Trophoblast cell (in vitro differentiated cells and primary cell): ENCODE data around the gene EYS.

ENCODE experiments used
- DNase-seq, 2 donors: peaks; one replicate each; pipeline ENCODE4 v3.0.0-alpha.2; 2016
- H2AFZ ChIP-seq: 2 replicates; pipeline ENCODE4 v1.6.1; 2013; ENCODE audit warnings: low read length, moderate library complexity, mild to moderate bottlenecking; ENCODE audit not compliant: insufficient read depth, poor library complexity
- H2AK5ac ChIP-seq: 2 replicates; pipeline ENCODE4 v1.6.1; 2013; ENCODE audit warnings: mild to moderate bottlenecking, low read length
- H2BK120ac ChIP-seq: 2 replicates; pipeline ENCODE4 v1.6.1; 2013; ENCODE audit warnings: low read length, mild to moderate bottlenecking, moderate library complexity; ENCODE audit not compliant: insufficient read depth, poor library complexity
- H2BK12ac ChIP-seq: 2 replicates; pipeline ENCODE4 v1.6.1; 2013; ENCODE audit warnings: mild to moderate bottlenecking, low read length, moderate library complexity
- H2BK5ac ChIP-seq: 2 replicates; pipeline ENCODE4 v1.6.1; 2013; ENCODE audit warnings: low read length, low read depth, moderate library complexity, mild to moderate bottlenecking; ENCODE audit not compliant: poor library complexity
- H3K14ac ChIP-seq: 2 replicates; pipeline ENCODE4 v1.6.1; 2013; ENCODE audit warnings: mild to moderate bottlenecking, low read length
- H3K18ac ChIP-seq: 2 replicates; pipeline ENCODE4 v1.6.1; 2013; ENCODE audit warnings: mild to moderate bottlenecking, low read length
- H3K23ac ChIP-seq: 2 replicates; pipeline ENCODE4 v1.6.1; 2013; ENCODE audit warnings: low read length
- H3K27ac ChIP-seq: 2 replicates; pipeline ENCODE4 v1.5.1; 2013; ENCODE audit warnings: low read depth, mild to moderate bottlenecking, inconsistent platforms, low read length, moderate library complexity
- H3K27me3 ChIP-seq: 2 replicates; pipeline ENCODE4 v1.6.1; 2013; ENCODE audit warnings: inconsistent platforms, mild to moderate bottlenecking, low read length, moderate library complexity; ENCODE audit not compliant: insufficient read depth
- H3K36me3 ChIP-seq, 2 experiments: 1 replicate in 1 of 2; 2 replicates in 1 of 2; pipeline ENCODE4 v1.6.1; 2013; ENCODE audit warnings: low read length in 2 of 2, mild to moderate bottlenecking in 2 of 2, moderate library complexity in 1 of 2; ENCODE audit not compliant: insufficient read depth in 2 of 2, control insufficient read depth in 1 of 2
- H3K4ac ChIP-seq: 2 replicates; pipeline ENCODE4 v1.6.1; 2013; ENCODE audit warnings: low read depth, mild to moderate bottlenecking, low read length, moderate library complexity
- H3K4me1 ChIP-seq, 2 experiments: 1 replicate in 1 of 2; 2 replicates in 1 of 2; pipeline ENCODE4 v1.6.1; 2013; ENCODE audit warnings: low read length in 2 of 2, mild to moderate bottlenecking in 2 of 2, moderate library complexity in 1 of 2; ENCODE audit not compliant: insufficient read depth in 2 of 2, control insufficient read depth in 1 of 2
- H3K4me2 ChIP-seq: 2 replicates; pipeline ENCODE4 v1.6.1; 2013; ENCODE audit warnings: inconsistent platforms, mild to moderate bottlenecking, low read length, moderate library complexity
- H3K4me3 ChIP-seq: 2 replicates; pipeline ENCODE4 v1.5.1; 2013; ENCODE audit warnings: mild to moderate bottlenecking, low read depth, low read length, inconsistent platforms
- H3K79me1 ChIP-seq: one replicate; pipeline ENCODE4 v1.6.1; 2013; ENCODE audit warnings: low read length
- H3K79me2 ChIP-seq: 2 replicates; pipeline ENCODE4 v1.6.1; 2013; ENCODE audit warnings: low read length, mild to moderate bottlenecking; ENCODE audit not compliant: control insufficient read depth, insufficient read depth, poor library complexity
- H3K9ac ChIP-seq: 2 replicates; pipeline ENCODE4 v1.6.1; 2013; ENCODE audit warnings: mild to moderate bottlenecking, low read length
- H3K9me3 ChIP-seq: 2 replicates; pipeline ENCODE4 v1.6.1; 2013; ENCODE audit warnings: low read depth, mild to moderate bottlenecking, control low read depth, inconsistent platforms, low read length; ENCODE audit not compliant: insufficient read depth
- H4K12ac ChIP-seq: 2 replicates; pipeline ENCODE4 v1.6.1; 2013; ENCODE audit warnings: low read depth, mild to moderate bottlenecking, low read length, moderate library complexity
- H4K8ac ChIP-seq: 2 replicates; pipeline ENCODE4 v1.6.1; 2013; ENCODE audit warnings: low read depth, mild to moderate bottlenecking, low read length, moderate library complexity
- H4K91ac ChIP-seq: one replicate; pipeline ENCODE4 v1.6.1; 2013; ENCODE audit warnings: low read depth, mild to moderate bottlenecking, low read length, moderate library complexity
- WGBS: extraction: QIAGEN DNeasy Blood & Tissue Kit; methylation state at CpG from one replicate; pipeline ENCODE4 v1.1.7; 2013; ENCODE audit warnings: missing lambda C conversion rate; ENCODE audit not compliant: insufficient read length, insufficient coverage; ENCODE audit errors: extremely low coverage; 5-methylcytosine and 5-hydroxymethylcytosine counted together

Gene EYS

DNA sequence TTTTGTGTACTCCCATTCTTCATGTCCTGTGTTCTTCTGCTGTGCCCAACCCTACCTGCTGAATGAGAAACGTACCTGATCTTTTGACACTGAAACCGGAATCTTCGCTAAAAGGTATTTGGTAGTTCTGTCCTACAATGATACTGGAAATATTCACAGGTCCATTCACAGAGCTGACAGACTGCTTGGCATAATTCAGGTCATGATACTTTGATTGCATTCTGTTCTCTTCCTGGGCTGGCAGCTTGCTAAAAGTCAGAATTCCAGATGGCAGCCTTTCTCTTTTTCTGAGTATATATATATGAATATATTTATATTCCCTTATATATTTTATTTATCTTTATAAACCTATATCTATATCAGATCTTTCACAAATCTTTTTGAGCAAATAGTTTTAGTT is 1696.4 kb downstream of the EYS start:
- H2BK12ac ChIP-seq = no peak overlapping the region
- H2AK5ac ChIP-seq = no peak overlapping the region
- peaks cover 2% of the 10 kb centered on the region for H3K9me3 ChIP-seq
- H3K36me3 ChIP-seq = no peaks in the 10 kb centered on the region
- no peak overlapping the region for H3K4me3 ChIP-seq
- no peak overlapping the region for H3K18ac ChIP-seq
- WGBS = no CpG with 5 or more reads among the region's 3 CpGs
- no peak overlapping the region for H3K27ac ChIP-seq
- no peak overlapping the region for H3K4ac ChIP-seq
- H3K79me2 ChIP-seq = no peaks in the 10 kb centered on the region
- H3K14ac ChIP-seq = no peak overlapping the region
- no peak overlapping the region for H2BK120ac ChIP-seq
- no peak overlapping the region for H3K9ac ChIP-seq
- DNase-seq = peak in 1 of 2 donors; percentile 30
- H3K23ac ChIP-seq = no peak overlapping the region
- H3K27me3 ChIP-seq = no peaks in the 10 kb centered on the region
- no peak overlapping the region for H2AFZ ChIP-seq
- no peak overlapping the region for H4K8ac ChIP-seq
- H4K91ac ChIP-seq = no peak overlapping the region
- no peaks in the 10 kb centered on the region for H3K79me1 ChIP-seq
- H2BK5ac ChIP-seq = no peak overlapping the region
- no peaks in the 10 kb centered on the region for H3K4me1 ChIP-seq
- H3K4me2 ChIP-seq = no peak overlapping the region
- H4K12ac ChIP-seq = no peak overlapping the region

DNA sequence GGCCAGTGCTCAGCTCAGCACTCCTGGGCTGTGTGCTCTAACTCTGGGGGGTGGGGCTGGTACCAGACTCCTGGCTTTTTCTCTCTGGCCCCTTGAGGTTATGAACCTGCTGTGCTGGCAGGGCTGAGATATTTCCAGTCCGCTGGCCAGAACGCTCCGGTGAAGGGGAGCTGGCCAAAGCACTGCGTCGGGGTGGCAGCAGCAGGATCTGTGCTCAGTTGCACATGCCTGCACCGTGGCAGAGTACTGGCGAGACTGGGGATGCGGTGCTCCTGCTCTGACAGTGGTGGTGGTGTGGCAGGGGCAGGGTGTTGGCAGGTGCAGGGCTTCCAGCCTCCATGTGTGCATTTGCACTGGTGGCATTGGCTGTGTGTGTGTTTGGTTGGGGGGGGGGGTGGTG is 1697.0 kb downstream of the EYS start:
- no peak overlapping the region for H4K8ac ChIP-seq
- H3K4me1 ChIP-seq = no peaks in the 10 kb centered on the region
- no peak overlapping the region for H2BK120ac ChIP-seq
- H4K12ac ChIP-seq = no peak overlapping the region
- no peak overlapping the region for H2AFZ ChIP-seq
- H3K36me3 ChIP-seq = no peaks in the 10 kb centered on the region
- no peak overlapping the region for H3K9ac ChIP-seq
- H4K91ac ChIP-seq = no peak overlapping the region
- no peaks in the 10 kb centered on the region for H3K27me3 ChIP-seq
- H3K27ac ChIP-seq = no peak overlapping the region
- no peak overlapping the region for H3K4me2 ChIP-seq
- no peaks in the 10 kb centered on the region for H3K79me2 ChIP-seq
- H3K14ac ChIP-seq = no peak overlapping the region
- H3K23ac ChIP-seq = no peak overlapping the region
- no peak overlapping the region for H2BK5ac ChIP-seq
- DNase-seq = no peak
- H3K18ac ChIP-seq = no peak overlapping the region
- no peaks in the 10 kb centered on the region for H3K79me1 ChIP-seq
- no peak overlapping the region for H2AK5ac ChIP-seq
- H2BK12ac ChIP-seq = no peak overlapping the region
- H3K4me3 ChIP-seq = no peak overlapping the region
- peaks cover 2% of the 10 kb centered on the region for H3K9me3 ChIP-seq
- WGBS = no CpG with 5 or more reads among the region's 8 CpGs
- no peak overlapping the region for H3K4ac ChIP-seq

DNA sequence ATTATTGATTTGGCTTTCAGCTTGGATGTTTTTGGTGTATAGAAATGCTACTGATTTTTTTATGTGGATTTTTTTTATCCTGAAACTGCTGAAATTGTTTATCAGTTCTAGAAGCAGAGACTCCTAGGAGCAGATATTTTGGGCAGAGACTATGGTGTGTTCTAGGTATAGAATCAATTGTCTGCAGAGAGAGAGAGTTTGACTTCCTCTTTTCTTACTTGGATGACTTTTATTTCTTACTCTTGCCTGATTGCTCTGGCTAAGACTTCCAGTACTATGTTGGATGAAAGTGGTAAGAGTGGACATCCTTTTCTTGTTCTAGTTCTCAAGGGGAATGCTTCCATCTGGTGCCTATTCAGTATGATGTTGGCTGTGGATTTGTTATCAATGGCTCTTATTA is 1700.8 kb downstream of the EYS start:
- H3K4me1 ChIP-seq = no peaks in the 10 kb centered on the region
- no peak overlapping the region for H2BK5ac ChIP-seq
- no peak overlapping the region for H3K27ac ChIP-seq
- H3K9me3 ChIP-seq = peaks cover 2% of the 10 kb centered on the region
- H2AK5ac ChIP-seq = no peak overlapping the region
- no peak overlapping the region for H2BK12ac ChIP-seq
- H3K4ac ChIP-seq = no peak overlapping the region
- H4K12ac ChIP-seq = no peak overlapping the region
- no peaks in the 10 kb centered on the region for H3K79me1 ChIP-seq
- no peaks in the 10 kb centered on the region for H3K27me3 ChIP-seq
- H4K91ac ChIP-seq = no peak overlapping the region
- H3K23ac ChIP-seq = no peak overlapping the region
- no peak overlapping the region for H3K9ac ChIP-seq
- no peaks in the 10 kb centered on the region for H3K36me3 ChIP-seq
- H3K18ac ChIP-seq = no peak overlapping the region
- no peak overlapping the region for H3K14ac ChIP-seq
- no peak overlapping the region for H4K8ac ChIP-seq
- H3K79me2 ChIP-seq = no peaks in the 10 kb centered on the region
- H2AFZ ChIP-seq = no peak overlapping the region
- no peak overlapping the region for H2BK120ac ChIP-seq
- H3K4me3 ChIP-seq = no peak overlapping the region
- DNase-seq = no peak
- H3K4me2 ChIP-seq = no peak overlapping the region

DNA sequence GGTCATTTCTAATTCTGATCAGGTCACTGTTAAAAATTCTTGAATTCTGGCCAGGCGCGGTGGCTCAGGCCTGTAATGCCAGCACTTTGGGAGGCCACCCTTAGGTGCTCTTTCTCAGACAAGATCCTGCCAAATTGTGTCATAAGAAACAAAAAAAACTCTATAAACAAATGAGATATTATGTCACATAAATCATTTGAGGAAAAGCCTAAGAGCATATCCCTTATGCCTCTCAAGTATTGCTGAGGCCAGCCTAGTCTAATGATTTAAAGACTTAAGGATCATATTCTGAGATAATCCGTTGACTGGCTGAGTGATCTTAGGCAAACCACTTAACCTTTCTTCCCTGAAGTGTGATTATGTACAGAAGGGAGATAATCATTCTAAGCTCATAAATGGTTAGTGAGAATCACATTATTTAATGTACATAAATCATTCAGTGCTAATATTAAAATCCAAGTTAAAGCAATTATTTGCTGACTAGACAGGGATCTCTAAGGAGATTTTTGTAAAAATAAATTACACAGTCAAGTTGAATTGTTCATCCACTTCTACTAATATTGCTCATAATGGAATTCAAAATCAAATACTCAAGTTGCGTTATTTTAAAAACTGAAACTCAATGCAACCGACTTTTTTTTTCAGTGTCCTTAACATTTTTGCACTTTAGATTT is 1706.1 kb downstream of the EYS start:
- WGBS = no CpG with 5 or more reads among the region's 5 CpGs
- H3K79me1 ChIP-seq = no peaks in the 10 kb centered on the region

More for the DNA sequence above, 1706.1 kb downstream of the EYS start:
- Histone ChIP-seq H4K12ac (no peak overlapping the region), H4K91ac (no peak overlapping the region), H3K4me1 (no peaks in the 10 kb centered on the region), H3K9ac (no peak overlapping the region), H3K14ac (no peak overlapping the region), H3K18ac (no peak overlapping the region), H2AFZ (no peak overlapping the region), H3K23ac (no peak overlapping the region), H2BK120ac (no peak overlapping the region), H4K8ac (no peak overlapping the region), H3K27me3 (no peaks in the 10 kb centered on the region), H3K36me3 (no peaks in the 10 kb centered on the region), H2AK5ac (no peak overlapping the region), H3K4me3 (no peak overlapping the region), H3K9me3 (no peaks in the 10 kb centered on the region), H2BK12ac (no peak overlapping the region), H3K79me2 (no peaks in the 10 kb centered on the region), H3K4me2 (no peak overlapping the region), H3K27ac (no peak overlapping the region), H3K4ac (no peak overlapping the region), H2BK5ac (no peak overlapping the region)
- DNase-seq = no peak
